H1 (cell line): Measurements from ENCODE around the gene HLA-DRB1. TPM values are rescaled to one million over a fixed set of nuclear protein-coding genes. Genes with fewer than 3 reads are reported as not detected.

ENCODE experiments used
- CTCF ChIA-PET: fragments of 300-600 bp; sonication (Branson Sonifier 250); formaldehyde crosslinking; loops from one replicate; lab custom pipeline; 2021; ENCODE audit not compliant: partially characterized antibody; lab: Charles Lee
- POLR2A ChIA-PET: fragments of 300-600 bp; sonication (Branson Sonifier 250); formaldehyde crosslinking; loops from one replicate; lab custom pipeline; 2021; ENCODE audit warnings: inconsistent platforms; ENCODE audit not compliant: partially characterized antibody; lab: Charles Lee
- DNase-seq, 2 experiments: peaks; one replicate each; pipeline versions ENCODE4 v3.0.0 to v3.0.0-alpha.2; 2010 to 2022; ENCODE audit warnings: low spot score in 2 of 2, low read depth in 1 of 2, mixed read lengths in 1 of 2
- FAIRE-seq: peaks from 2 replicates; lab custom pipeline; 2011; peaks lifted over from hg19 to GRCh38; lab: Jason Lieb, UNC
- H2AFZ ChIP-seq: 2 replicates; pipeline ENCODE4 v1.8.1; 2012; ENCODE audit warnings: low read length, inconsistent platforms
- H2AK5ac ChIP-seq: 2 replicates; pipeline ENCODE4 v1.6.1; 2013; ENCODE audit warnings: low read depth, low read length
- H2BK120ac ChIP-seq: replicated peaks from 2 replicates; pipeline ENCODE3; 2013; ENCODE audit warnings: low read depth, low read length, inconsistent platforms
- H2BK12ac ChIP-seq: 2 replicates; pipeline ENCODE4 v1.6.1; 2013; ENCODE audit warnings: low read depth, low read length
- H2BK15ac ChIP-seq: 2 replicates; pipeline ENCODE4 v1.6.1; 2013; ENCODE audit warnings: low read length
- H2BK20ac ChIP-seq: 2 replicates; pipeline ENCODE4 v1.6.1; 2013; ENCODE audit warnings: low read length
- H2BK5ac ChIP-seq: 2 replicates; pipeline ENCODE4 v1.6.1; 2013; ENCODE audit warnings: low read depth, low read length
- H3K14ac ChIP-seq: 2 replicates; pipeline ENCODE4 v1.6.1; 2013; ENCODE audit warnings: inconsistent platforms; ENCODE audit not compliant: insufficient read length
- H3K18ac ChIP-seq: 2 replicates; pipeline ENCODE4 v1.6.1; 2013; ENCODE audit warnings: low read length; ENCODE audit errors: extremely low read depth
- H3K23ac ChIP-seq: 2 replicates; pipeline ENCODE4 v1.6.1; 2013; ENCODE audit warnings: inconsistent platforms; ENCODE audit not compliant: insufficient read length
- H3K23me2 ChIP-seq: 2 replicates; pipeline ENCODE4 v1.6.1; 2013; ENCODE audit warnings: low read depth, low read length
- H3K27ac ChIP-seq: 2 replicates; pipeline ENCODE4 v1.6.1; 2011; ENCODE audit warnings: low read depth, low read length, inconsistent platforms
- H3K27me3 ChIP-seq, 4 experiments: replicated peaks in 1 of 4; 1 replicate in 1 of 4; 2 replicates in 3 of 4; pipeline versions ENCODE4 v1.6.1 to v1.8.1; 2011 to 2013; ENCODE audit warnings: low read length in 3 of 4, mild to moderate bottlenecking in 3 of 4, inconsistent platforms in 2 of 4, mixed read lengths in 2 of 4, moderate library complexity in 1 of 4; ENCODE audit not compliant: control insufficient read depth in 3 of 4, insufficient read depth in 3 of 4; ENCODE audit errors: extremely low read depth in 1 of 4
- H3K36me3 ChIP-seq, 4 experiments: 2 replicates each; pipeline versions ENCODE4 v1.6.1 to v1.8.1; 2011 to 2013; ENCODE audit warnings: mild to moderate bottlenecking in 4 of 4, low read length in 3 of 4, moderate library complexity in 2 of 4, control low read depth in 1 of 4, inconsistent platforms in 1 of 4; ENCODE audit not compliant: insufficient read depth in 4 of 4, control insufficient read depth in 2 of 4
- H3K4ac ChIP-seq: replicated peaks from 2 replicates; pipeline ENCODE3; 2013; ENCODE audit warnings: low read length, low read depth, mixed read lengths, inconsistent platforms; ENCODE audit not compliant: insufficient read length
- H3K4me1 ChIP-seq, 4 experiments: replicated peaks in 1 of 4; 1 replicate in 1 of 4; 2 replicates in 3 of 4; pipeline versions ENCODE4 v1.6.1 to v1.8.1; 2011 to 2013; ENCODE audit warnings: low read length in 3 of 4, inconsistent platforms in 2 of 4, mixed read lengths in 1 of 4; ENCODE audit not compliant: insufficient read depth in 4 of 4, control insufficient read depth in 3 of 4
- H3K4me2 ChIP-seq, 2 experiments: 2 replicates each; pipeline versions ENCODE4 v1.6.1 to v1.8.1; 2011 to 2013; ENCODE audit warnings: low read depth in 2 of 2, low read length in 2 of 2, control low read depth in 1 of 2, inconsistent platforms in 1 of 2, mild to moderate bottlenecking in 1 of 2; ENCODE audit not compliant: insufficient read depth in 1 of 2
- H3K4me3 ChIP-seq, 4 experiments: fragments of 200-600, 300-600 bp in 1 of 4; sonication (generic), shearing (Covaris generic), sonication (Bioruptor Twin) in 1 of 4; 2 replicates each; pipeline versions ENCODE4 v1.5.1 to v1.8.1; 2011 to 2016; ENCODE audit warnings: low read length in 4 of 4, low read depth in 3 of 4, control low read depth in 2 of 4, inconsistent platforms in 2 of 4, mild to moderate bottlenecking in 2 of 4, mixed read lengths in 1 of 4, moderate library complexity in 1 of 4; ENCODE audit not compliant: insufficient read depth in 2 of 4; ENCODE audit errors: extremely low read depth in 1 of 4
- H3K56ac ChIP-seq: replicated peaks from 2 replicates; pipeline ENCODE3; 2013; ENCODE audit warnings: low read depth, mild to moderate bottlenecking, mixed read lengths, low read length, inconsistent platforms; ENCODE audit not compliant: insufficient read length
- H3K79me1 ChIP-seq: 2 replicates; pipeline ENCODE4 v1.6.1; 2013; ENCODE audit warnings: low read depth, low read length, control low read depth
- H3K79me2 ChIP-seq, 2 experiments: 2 replicates each; pipeline versions ENCODE4 v1.6.1 to v1.8.1; 2012 to 2013; ENCODE audit warnings: low read length in 2 of 2, mild to moderate bottlenecking in 2 of 2, inconsistent platforms in 1 of 2; ENCODE audit not compliant: insufficient read depth in 2 of 2, control insufficient read depth in 1 of 2
- H3K9ac ChIP-seq, 4 experiments: replicated peaks in 1 of 4; 1 replicate in 1 of 4; 2 replicates in 3 of 4; pipeline versions ENCODE4 v1.6.1 to v1.8.1; 2011 to 2013; ENCODE audit warnings: low read depth in 3 of 4, low read length in 3 of 4, control low read depth in 2 of 4, mild to moderate bottlenecking in 2 of 4, moderate library complexity in 2 of 4, inconsistent platforms in 1 of 4; ENCODE audit errors: extremely low read depth in 1 of 4
- H3K9me3 ChIP-seq, 2 experiments: 2 replicates each; pipeline versions ENCODE4 v1.6.1 to v1.8.1; 2012 to 2013; ENCODE audit warnings: mild to moderate bottlenecking in 2 of 2, moderate library complexity in 2 of 2, control low read depth in 1 of 2, inconsistent platforms in 1 of 2, low read depth in 1 of 2, low read length in 1 of 2, mixed read lengths in 1 of 2; ENCODE audit not compliant: insufficient read depth in 2 of 2
- H4K20me1 ChIP-seq, 2 experiments: replicated peaks in 1 of 2; 2 replicates each; pipeline versions ENCODE3 to v1.8.1; 2011 to 2013; ENCODE audit warnings: inconsistent platforms in 2 of 2, low read length in 2 of 2, mild to moderate bottlenecking in 1 of 2; ENCODE audit not compliant: insufficient read depth in 2 of 2, control insufficient read depth in 1 of 2
- H4K5ac ChIP-seq: 2 replicates; pipeline ENCODE4 v1.6.1; 2013; ENCODE audit warnings: low read length, low read depth, mixed read lengths, inconsistent platforms; ENCODE audit not compliant: insufficient read length
- H4K8ac ChIP-seq: 2 replicates; pipeline ENCODE4 v1.8.0; 2013; ENCODE audit warnings: mild to moderate bottlenecking, moderate library complexity, low read length, inconsistent platforms; ENCODE audit not compliant: insufficient read depth; ENCODE audit errors: extremely low read depth
- H4K91ac ChIP-seq: replicated peaks from 2 replicates; pipeline ENCODE3; 2013; ENCODE audit warnings: low read length, mixed read lengths, inconsistent platforms; ENCODE audit not compliant: insufficient read length
- EGR1 ChIP-seq: IDR thresholded peaks from 2 replicates; pipeline ENCODE4 v1.6.1; 2011; ENCODE audit warnings: low read depth, low read length, borderline replicate concordance
- EP300 ChIP-seq, 2 experiments: IDR thresholded peaks; 1 replicate in 1 of 2; 2 replicates in 1 of 2; pipeline ENCODE4 v1.6.1; 2011 to 2012; ENCODE audit warnings: low read depth in 2 of 2, low read length in 2 of 2, mild to moderate bottlenecking in 2 of 2, borderline replicate concordance in 1 of 2, inconsistent platforms in 1 of 2, moderate library complexity in 1 of 2
- KDM5A ChIP-seq: fragments of 200-600 bp; IDR thresholded peaks from 2 replicates; pipeline ENCODE4 v1.7.1; 2012; ENCODE audit warnings: mild to moderate bottlenecking, low read length, inconsistent platforms, mixed read lengths
- MAX ChIP-seq: IDR thresholded peaks from 2 replicates; pipeline ENCODE4 v1.6.1; 2012; ENCODE audit warnings: inconsistent platforms
- NANOG ChIP-seq: IDR thresholded peaks from 2 replicates; pipeline ENCODE4 v1.6.1; 2011; ENCODE audit warnings: low read length, low read depth, mild to moderate bottlenecking, inconsistent platforms; ENCODE audit not compliant: insufficient read depth, poor library complexity, severe bottlenecking
- RBBP5 ChIP-seq: IDR thresholded peaks from 2 replicates; pipeline ENCODE4 v1.7.1; 2012; ENCODE audit warnings: low read depth, mild to moderate bottlenecking, inconsistent platforms, low read length, moderate library complexity, borderline replicate concordance
- SIN3A ChIP-seq, 2 experiments: IDR thresholded peaks in 1 of 2; conservative IDR thresholded peaks in 1 of 2; 2 replicates each; pipeline ENCODE4 v1.6.1; 2011 to 2012; ENCODE audit warnings: low read length in 2 of 2, improper control_type of control experiment in 1 of 2, low read depth in 1 of 2, mild to moderate bottlenecking in 1 of 2
- SRF ChIP-seq: IDR thresholded peaks from 2 replicates; pipeline ENCODE4 v1.6.1; 2011; ENCODE audit warnings: mild to moderate bottlenecking, low read depth, low read length, moderate library complexity
- ZNF274 ChIP-seq: IDR thresholded peaks from 2 replicates; pipeline ENCODE4 v1.7.0; 2012; ENCODE audit warnings: low read length, borderline replicate concordance; ENCODE audit errors: extremely low read depth
- WGBS, 2 experiments: shearing (Covaris generic) in 1 of 2; methylation state at CpG; one replicate each; pipeline versions ENCODE4 v1.1.6 to v1.1.7; 2013 to 2015; ENCODE audit warnings: low lambda C conversion rate in 2 of 2, mixed read lengths in 2 of 2, inconsistent platforms in 1 of 2, low coverage in 1 of 2, missing lambda C conversion rate in 1 of 2; ENCODE audit not compliant: insufficient replicate concordance in 2 of 2, insufficient coverage in 1 of 2, insufficient read length in 1 of 2; ENCODE audit errors: extremely low coverage in 1 of 2, missing lambda C conversion rate in 1 of 2; 5-methylcytosine and 5-hydroxymethylcytosine counted together
- polyA plus RNA-seq, 7 experiments: library from polyadenylated mRNA; depleted of rRNA in 3 of 7; stranded (reverse) in 5 of 7; unstranded in 2 of 7; fragments of >200 nt in 5 of 7; fragments of 200-250 nt in 2 of 7; gene quantifications; 1 replicate in 5 of 7; 2 replicates in 1 of 7; 4 replicates in 1 of 7; pipeline versions ENCODE4 v1.2.1 to v1.2.3, GENCODE V29; 2011 to 2013; ENCODE audit warnings: missing spikeins in 2 of 7, mixed read lengths in 2 of 7
- total RNA-seq: library from RNA; stranded (reverse); fragmentation: NEBNext Ultra II Directional; extraction: Animal tissue kit (Norgen Biotek cat#: 25700); gene quantifications from 2 replicates; pipeline ENCODE4 v1.2.1, GENCODE V29; 2021
- TF ChIP-seq, protein P1 (sequence below), 3 experiments: IDR thresholded peaks; 1 replicate in 2 of 3; 2 replicates in 1 of 3; pipeline versions ENCODE4 v1.5.1 to v1.6.1; 2011; ENCODE audit warnings: low read length in 3 of 3, mild to moderate bottlenecking in 3 of 3, inconsistent platforms in 2 of 3, low read depth in 1 of 3, moderate library complexity in 1 of 3; ENCODE audit not compliant: insufficient read depth in 1 of 3; ENCODE audit errors: control extremely low read depth in 1 of 3

The HLA-DRB1 gene
- total and polyA plus RNA-seq, 2 of the 8 experiments (the other 6 are each of a cell fraction or from before 2014, with no cell fraction given) = 6.7 to 7.5 TPM

- no peaks in the 10 kb centered on the region for H3K27me3 ChIP-seq
- H2BK15ac ChIP-seq = no peak overlapping the region
- no peak overlapping the region for H2BK20ac ChIP-seq
- no peaks in the 10 kb centered on the region for H4K20me1 ChIP-seq
- H4K8ac ChIP-seq = no peak overlapping the region
- H3K23me2 ChIP-seq = no peaks in the 10 kb centered on the region
- H2BK5ac ChIP-seq = no peak overlapping the region
- no peak overlapping the region for H3K56ac ChIP-seq
- no peak overlapping the region for H2BK120ac ChIP-seq
- no peak overlapping the region; a peak in 1 of 4 replicates for H3K4me2 ChIP-seq
- H3K4me3 ChIP-seq = no peak overlapping the region
- no peak overlapping the region for H2AK5ac ChIP-seq
- no peak overlapping the region for H3K18ac ChIP-seq
- ChIA-PET POLR2A (no interaction called here), CTCF (no interaction called here)
- no peak overlapping the region for H3K27ac ChIP-seq
- H4K5ac ChIP-seq = no peak overlapping the region
- no peak overlapping the region for H4K91ac ChIP-seq
- H3K4me1 ChIP-seq = no peaks in the 10 kb centered on the region; a peak in 1 of 7 replicates
- no peak overlapping the region for H3K23ac ChIP-seq
- H3K4ac ChIP-seq = no peak overlapping the region
- FAIRE-seq (no peak), DNase-seq (no peak)
- H3K9ac ChIP-seq = no peak overlapping the region
- H3K79me1 ChIP-seq = no peaks in the 10 kb centered on the region
- no peaks in the 10 kb centered on the region for H3K9me3 ChIP-seq
- H2AFZ ChIP-seq = 0 out of 2 replicates have a peak overlapping the region, but pooled peaks have one; percentile 12
- WGBS, 2 experiments = 46% methylated on average over 3 of the region's 3 CpGs; no CpG with 5 or more reads in 1 of the 2 experiments
- H2BK12ac ChIP-seq = no peak overlapping the region
- H3K36me3 ChIP-seq = no peaks in the 10 kb centered on the region
- no peak overlapping the region for H3K14ac ChIP-seq
- H3K79me2 ChIP-seq = no peaks in the 10 kb centered on the region
- no peak for TF ChIP-seq KDM5A
- no peak for TF ChIP-seq SIN3A (conservative IDR thresholded peaks at IDR 0.05 in 1 of 2, IDR thresholded peaks at IDR 0.05 in 1 of 2; ENCODE audit: low read depth in 1 of 2, low read length in 2 of 2)
- no peak for TF ChIP-seq MAX
- TF ChIP-seq, protein P1, sequence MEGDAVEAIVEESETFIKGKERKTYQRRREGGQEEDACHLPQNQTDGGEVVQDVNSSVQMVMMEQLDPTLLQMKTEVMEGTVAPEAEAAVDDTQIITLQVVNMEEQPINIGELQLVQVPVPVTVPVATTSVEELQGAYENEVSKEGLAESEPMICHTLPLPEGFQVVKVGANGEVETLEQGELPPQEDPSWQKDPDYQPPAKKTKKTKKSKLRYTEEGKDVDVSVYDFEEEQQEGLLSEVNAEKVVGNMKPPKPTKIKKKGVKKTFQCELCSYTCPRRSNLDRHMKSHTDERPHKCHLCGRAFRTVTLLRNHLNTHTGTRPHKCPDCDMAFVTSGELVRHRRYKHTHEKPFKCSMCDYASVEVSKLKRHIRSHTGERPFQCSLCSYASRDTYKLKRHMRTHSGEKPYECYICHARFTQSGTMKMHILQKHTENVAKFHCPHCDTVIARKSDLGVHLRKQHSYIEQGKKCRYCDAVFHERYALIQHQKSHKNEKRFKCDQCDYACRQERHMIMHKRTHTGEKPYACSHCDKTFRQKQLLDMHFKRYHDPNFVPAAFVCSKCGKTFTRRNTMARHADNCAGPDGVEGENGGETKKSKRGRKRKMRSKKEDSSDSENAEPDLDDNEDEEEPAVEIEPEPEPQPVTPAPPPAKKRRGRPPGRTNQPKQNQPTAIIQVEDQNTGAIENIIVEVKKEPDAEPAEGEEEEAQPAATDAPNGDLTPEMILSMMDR (IDR thresholded peaks at IDR 0.05; ENCODE audit: control extremely low read depth in 1 of 3, insufficient read depth in 1 of 3, low read depth in 1 of 3, low read length in 3 of 3) = no peak
- no peak for TF ChIP-seq ZNF274
- TF ChIP-seq EP300 (IDR thresholded peaks at IDR 0.05; ENCODE audit: borderline replicate concordance in 1 of 2, low read depth in 2 of 2, low read length in 2 of 2) = no peak
- TF ChIP-seq SRF = no peak
- TF ChIP-seq RBBP5 = no peak
- no peak for TF ChIP-seq EGR1
- no peak for TF ChIP-seq NANOG
These were observed 21.1 kb upstream of the HLA-DRB1 start for GRCh38 chr6:32610682-32611296.
